ENCODE results near the gene C12orf76.
"Not testable (repeated sequence)": the region's sequence is repeated elsewhere in the genome, so short reads cannot be mapped to it uniquely, and the experiment has no call there.

The C12orf76 gene

DNA sequence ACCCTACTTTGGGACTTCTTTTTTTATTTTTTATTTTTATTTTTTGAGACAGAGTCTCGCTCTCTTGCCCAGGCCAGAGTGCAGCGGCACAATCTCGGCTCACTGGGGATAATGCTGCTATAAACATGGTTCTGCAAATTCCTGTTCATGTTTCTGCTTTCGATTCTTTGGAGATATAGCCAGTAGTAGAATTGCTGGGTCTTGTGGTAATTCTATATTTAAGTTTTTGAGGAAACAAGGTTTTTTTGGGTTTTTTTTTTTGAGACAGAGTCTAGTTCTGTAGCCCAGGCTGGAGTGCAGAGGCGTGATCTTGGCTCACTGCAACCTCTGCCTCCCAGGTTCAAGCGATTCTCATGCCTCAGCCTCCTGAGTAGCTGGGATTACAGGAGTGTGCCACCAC lies 39.9 kb upstream of the C12orf76 start:
- H3K23ac ChIP-seq (ENCODE audit: low read length); H3K79me1 ChIP-seq (ENCODE audit: low read length); H3K4me3 ChIP-seq (ENCODE audit: low read length); H3K18ac ChIP-seq (ENCODE audit: low read length); H3K4me2 ChIP-seq (ENCODE audit: low read length); H4K5ac ChIP-seq (ENCODE audit: low read length); H2BK120ac ChIP-seq (ENCODE audit: low read depth, low read length); H4K8ac ChIP-seq (ENCODE audit: low read depth, low read length); H3K4me1 ChIP-seq (ENCODE audit: control insufficient read depth, low read depth, low read length); H3K27me3 ChIP-seq (ENCODE audit: insufficient read depth, low read length, poor library complexity); H3K56ac ChIP-seq (ENCODE audit: low read length); H3K4ac ChIP-seq (ENCODE audit: low read depth, low read length); H2BK5ac ChIP-seq (ENCODE audit: low read length); H3K27ac ChIP-seq (ENCODE audit: low read depth, low read length); H3K36me3 ChIP-seq (ENCODE audit: control insufficient read depth, insufficient read depth, low read length); H3K9ac ChIP-seq (ENCODE audit: low read length); H2BK15ac ChIP-seq (replicated peaks; ENCODE audit: low read depth); H2AK5ac ChIP-seq (ENCODE audit: low read length); H3K79me2 ChIP-seq (ENCODE audit: control insufficient read depth, insufficient read depth, low read length); DNase-seq: not testable (repeated sequence)
- no CpG with 5 or more reads among the region's 6 CpGs for WGBS (ENCODE audit: extremely low coverage, insufficient coverage, low lambda C conversion rate)

DNA sequence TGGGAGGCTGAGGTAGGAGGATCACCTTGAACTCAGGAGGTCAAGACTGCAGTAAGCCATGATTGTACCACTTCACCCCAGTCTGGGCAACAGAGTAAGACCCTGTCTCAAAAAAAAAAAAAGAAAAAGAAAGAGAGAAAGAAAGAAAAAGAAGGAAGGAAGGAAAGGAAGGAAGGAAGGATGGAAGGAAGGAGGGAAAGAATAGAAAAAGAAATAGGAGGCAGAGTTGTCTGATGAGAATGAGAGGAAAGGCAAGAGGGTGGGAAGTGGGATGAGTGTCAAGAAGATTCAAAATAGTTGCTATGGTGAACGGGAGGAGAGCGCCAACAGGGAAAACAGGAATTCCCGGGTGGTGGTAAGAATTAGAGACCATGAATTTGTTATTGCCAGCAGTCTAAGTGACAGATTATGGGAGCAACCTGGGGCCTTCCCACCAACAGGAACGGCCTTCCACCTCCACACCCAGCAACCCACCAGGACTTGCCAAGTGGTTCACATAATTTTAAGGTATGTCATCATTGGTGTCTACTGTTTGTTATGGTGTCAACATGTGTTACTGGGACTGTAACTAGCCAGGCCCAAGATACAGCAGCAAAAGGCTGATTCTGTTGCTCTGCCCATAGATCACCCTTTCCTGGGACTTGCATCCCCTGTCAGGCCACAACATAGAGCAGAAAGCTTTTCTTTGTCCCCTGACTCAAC lies 36.1 kb upstream of the C12orf76 start:
- Histone ChIP-seq H3K27me3 (ENCODE audit: insufficient read depth, low read length, poor library complexity) (no peaks in the 10 kb centered on the region), H3K36me3 (ENCODE audit: control insufficient read depth, insufficient read depth, low read length) (no peaks in the 10 kb centered on the region), H3K56ac (ENCODE audit: low read length) (no peak overlapping the region), H3K4me1 (ENCODE audit: control insufficient read depth, low read depth, low read length) (no peaks in the 10 kb centered on the region), H3K4me2 (ENCODE audit: low read length) (no peak overlapping the region), H3K27ac (ENCODE audit: low read depth, low read length) (no peak overlapping the region), H4K5ac (ENCODE audit: low read length) (no peak overlapping the region), H3K4ac (ENCODE audit: low read depth, low read length) (no peak overlapping the region), H2BK120ac (ENCODE audit: low read depth, low read length) (no peak overlapping the region), H3K4me3 (ENCODE audit: low read length) (no peak overlapping the region), H3K9ac (ENCODE audit: low read length) (no peak overlapping the region), H3K79me2 (ENCODE audit: control insufficient read depth, insufficient read depth, low read length) (no peaks in the 10 kb centered on the region), H2BK15ac (replicated peaks; ENCODE audit: low read depth) (no peak overlapping the region), H3K79me1 (ENCODE audit: low read length) (no peaks in the 10 kb centered on the region), H3K18ac (ENCODE audit: low read length) (no peak overlapping the region), H4K8ac (ENCODE audit: low read depth, low read length) (no peak overlapping the region), H3K23ac (ENCODE audit: low read length) (no peak overlapping the region), H2BK5ac (ENCODE audit: low read length) (no peak overlapping the region), H2AK5ac (ENCODE audit: low read length) (no peak overlapping the region)
- WGBS (ENCODE audit: extremely low coverage, insufficient coverage, low lambda C conversion rate): no CpG with 5 or more reads among the region's 4 CpGs
- peak; percentile 13 for DNase-seq

DNA sequence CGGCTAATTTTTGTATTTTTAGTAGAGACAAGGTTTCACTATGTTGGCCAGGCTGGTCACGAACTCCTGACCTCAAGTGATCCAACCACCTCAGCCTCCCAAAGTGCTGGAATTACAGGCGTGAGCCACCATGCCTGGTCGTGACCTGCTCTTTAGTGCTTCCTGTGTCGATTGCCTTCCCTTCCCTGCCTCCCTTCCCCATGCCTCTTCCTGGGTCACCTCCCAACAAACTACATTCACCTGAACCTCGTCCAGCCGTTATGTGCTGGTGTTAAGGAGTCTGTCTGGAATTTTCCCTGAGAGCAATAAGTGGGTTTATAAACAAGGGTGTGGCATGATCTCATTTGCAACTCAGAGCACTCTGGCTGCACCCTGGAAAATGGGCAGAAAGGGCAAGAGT lies 32.1 kb upstream of the C12orf76 start:
- Histone ChIP-seq H3K4me2 (ENCODE audit: low read length) (no peak overlapping the region), H3K27me3 (ENCODE audit: insufficient read depth, low read length, poor library complexity) (no peaks in the 10 kb centered on the region), H2BK120ac (ENCODE audit: low read depth, low read length) (no peak overlapping the region), H3K18ac (ENCODE audit: low read length) (no peak overlapping the region), H4K8ac (ENCODE audit: low read depth, low read length) (no peak overlapping the region), H2BK15ac (replicated peaks; ENCODE audit: low read depth) (no peak overlapping the region), H4K5ac (ENCODE audit: low read length) (no peak overlapping the region), H3K4me3 (ENCODE audit: low read length) (no peak overlapping the region), H3K79me1 (ENCODE audit: low read length) (no peaks in the 10 kb centered on the region), H3K79me2 (ENCODE audit: control insufficient read depth, insufficient read depth, low read length) (no peaks in the 10 kb centered on the region), H3K4me1 (ENCODE audit: control insufficient read depth, low read depth, low read length) (no peaks in the 10 kb centered on the region), H2AK5ac (ENCODE audit: low read length) (no peak overlapping the region), H3K4ac (ENCODE audit: low read depth, low read length) (no peak overlapping the region), H3K36me3 (ENCODE audit: control insufficient read depth, insufficient read depth, low read length) (no peaks in the 10 kb centered on the region), H3K56ac (ENCODE audit: low read length) (no peak overlapping the region), H3K27ac (ENCODE audit: low read depth, low read length) (no peak overlapping the region), H3K9ac (ENCODE audit: low read length) (no peak overlapping the region), H3K23ac (ENCODE audit: low read length) (no peak overlapping the region), H2BK5ac (ENCODE audit: low read length) (no peak overlapping the region)
- no peak for DNase-seq
- WGBS (ENCODE audit: extremely low coverage, insufficient coverage, low lambda C conversion rate): no CpG with 5 or more reads among the region's 7 CpGs

DNA sequence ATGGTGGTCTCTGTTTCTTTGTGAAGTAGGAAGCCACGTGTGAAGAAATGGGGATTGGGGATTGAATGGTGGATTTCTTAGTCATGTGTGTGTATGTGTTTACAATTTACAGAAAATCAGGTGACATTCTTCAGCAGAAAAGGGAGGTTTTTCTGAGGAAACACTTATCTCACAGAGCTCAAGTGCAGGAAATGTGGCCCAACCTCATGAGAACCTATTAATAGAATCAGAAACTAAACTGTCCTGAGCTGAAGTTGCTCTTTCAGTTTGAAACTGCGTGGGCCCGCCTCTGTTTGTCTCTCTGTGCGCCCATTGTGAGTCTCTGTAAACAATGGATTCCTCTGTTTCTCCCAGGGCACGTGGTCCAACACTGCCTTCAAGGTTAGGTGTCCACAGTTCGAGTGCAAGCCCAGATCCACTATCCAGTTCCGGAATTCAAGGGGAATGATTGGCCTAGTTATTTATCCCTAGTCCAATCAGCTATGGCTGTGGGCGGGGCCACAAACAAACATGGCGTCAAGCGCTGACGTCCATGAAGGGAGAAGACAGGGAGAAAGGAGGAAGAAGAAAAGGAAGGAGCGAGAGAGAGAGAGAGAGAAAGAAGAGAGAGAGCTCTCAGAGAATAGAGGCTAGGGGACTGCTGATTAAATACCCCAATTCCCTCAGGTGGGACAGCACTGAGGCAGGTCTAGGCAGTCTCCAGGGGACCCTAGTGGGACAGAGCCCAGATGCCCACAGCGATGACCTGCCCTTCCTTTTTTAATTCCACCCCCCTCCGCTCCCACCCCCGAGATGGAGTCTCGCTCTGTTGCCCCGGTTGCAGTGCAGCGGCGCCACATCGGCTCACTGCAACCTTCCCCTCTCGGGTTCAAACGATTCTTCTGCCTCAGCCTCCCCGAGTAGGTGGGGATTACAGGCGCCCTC lies 31.4 kb upstream of the C12orf76 start:
- no CpG with 5 or more reads among the region's 24 CpGs for WGBS (ENCODE audit: extremely low coverage, insufficient coverage, low lambda C conversion rate)
- DNase-seq: no peak
- Histone ChIP-seq H3K9ac (ENCODE audit: low read length) (no peak overlapping the region), H3K36me3 (ENCODE audit: control insufficient read depth, insufficient read depth, low read length) (no peaks in the 10 kb centered on the region), H4K5ac (ENCODE audit: low read length) (no peak overlapping the region), H3K4me3 (ENCODE audit: low read length) (no peak overlapping the region), H3K56ac (ENCODE audit: low read length) (no peak overlapping the region), H2BK120ac (ENCODE audit: low read depth, low read length) (no peak overlapping the region), H3K27ac (ENCODE audit: low read depth, low read length) (no peak overlapping the region), H3K23ac (ENCODE audit: low read length) (no peak overlapping the region), H2BK5ac (ENCODE audit: low read length) (no peak overlapping the region), H3K4me1 (ENCODE audit: control insufficient read depth, low read depth, low read length) (no peaks in the 10 kb centered on the region), H3K18ac (ENCODE audit: low read length) (no peak overlapping the region), H3K79me1 (ENCODE audit: low read length) (no peaks in the 10 kb centered on the region), H4K8ac (ENCODE audit: low read depth, low read length) (no peak overlapping the region), H2AK5ac (ENCODE audit: low read length) (no peak overlapping the region), H2BK15ac (replicated peaks; ENCODE audit: low read depth) (no peak overlapping the region), H3K4me2 (ENCODE audit: low read length) (no peak overlapping the region), H3K27me3 (ENCODE audit: insufficient read depth, low read length, poor library complexity) (no peaks in the 10 kb centered on the region), H3K4ac (ENCODE audit: low read depth, low read length) (no peak overlapping the region), H3K79me2 (ENCODE audit: control insufficient read depth, insufficient read depth, low read length) (no peaks in the 10 kb centered on the region)

DNA sequence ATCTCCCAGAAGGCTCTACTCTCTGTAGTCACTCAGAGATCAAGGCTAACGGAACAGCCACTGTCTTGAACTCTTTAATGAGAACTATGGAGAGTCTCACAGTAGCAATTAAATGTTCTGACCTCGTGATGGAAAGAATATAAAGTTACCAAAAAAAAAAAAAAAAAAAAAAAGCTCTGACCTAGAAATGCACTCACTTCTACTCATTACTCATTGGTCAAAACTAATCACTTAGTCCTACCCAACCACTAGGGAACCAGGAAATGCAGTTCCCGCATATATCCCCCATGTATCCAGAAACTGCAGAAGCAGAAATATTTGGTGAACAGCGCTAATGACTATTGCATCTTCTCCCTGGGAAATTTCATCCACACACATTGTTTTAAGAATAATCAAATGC lies 29.5 kb upstream of the C12orf76 start:
- no peak overlapping the region for H3K9ac ChIP-seq (ENCODE audit: low read length)

More for the DNA sequence above, 29.5 kb upstream of the C12orf76 start:
- Histone ChIP-seq H3K36me3 (ENCODE audit: control insufficient read depth, insufficient read depth, low read length) (no peaks in the 10 kb centered on the region), H2BK5ac (ENCODE audit: low read length) (no peak overlapping the region), H2BK15ac (replicated peaks; ENCODE audit: low read depth) (no peak overlapping the region), H3K18ac (ENCODE audit: low read length) (no peak overlapping the region), H2BK120ac (ENCODE audit: low read depth, low read length) (no peak overlapping the region), H3K4me1 (ENCODE audit: control insufficient read depth, low read depth, low read length) (no peaks in the 10 kb centered on the region), H3K27me3 (ENCODE audit: insufficient read depth, low read length, poor library complexity) (no peaks in the 10 kb centered on the region), H3K56ac (ENCODE audit: low read length) (no peak overlapping the region), H3K4ac (ENCODE audit: low read depth, low read length) (no peak overlapping the region), H4K8ac (ENCODE audit: low read depth, low read length) (no peak overlapping the region), H3K23ac (ENCODE audit: low read length) (no peak overlapping the region), H3K79me2 (ENCODE audit: control insufficient read depth, insufficient read depth, low read length) (no peaks in the 10 kb centered on the region), H3K27ac (ENCODE audit: low read depth, low read length) (no peak overlapping the region), H2AK5ac (ENCODE audit: low read length) (no peak overlapping the region), H3K4me2 (ENCODE audit: low read length) (no peak overlapping the region), H3K79me1 (ENCODE audit: low read length) (no peaks in the 10 kb centered on the region), H4K5ac (ENCODE audit: low read length) (no peak overlapping the region), H3K4me3 (ENCODE audit: low read length) (no peak overlapping the region)
- DNase-seq: no peak
- WGBS (ENCODE audit: extremely low coverage, insufficient coverage, low lambda C conversion rate): no CpG with 5 or more reads among the region's 4 CpGs

Data from mesendoderm (in vitro differentiated cells).